K562 (cell line): ENCODE measurements around the gene FRMD3. TPM values are rescaled to one million over a fixed set of nuclear protein-coding genes. Genes with fewer than 3 reads are reported as not detected.

Experiments used
- ATAC-seq: fragments of 200-7000 bp; cut with Tn5 transposase; 3 replicates; pipeline ENCODE4 v1.9.1; 2020; ENCODE audit warnings: moderate library complexity
- BruUV-seq: library from RNA; stranded (reverse); fragments of 400-500 nt; replicated peaks from 2 replicates; lab custom pipeline; 2021; lab: Mats Ljungman, UMichigan
- CTCF ChIA-PET: fragments of 300-600 bp; formaldehyde crosslinking; extraction: SDS; loops from one replicate; lab custom pipeline; 2021; ENCODE audit warnings: low intra/inter-chr PET ratio; lab: Yijun Ruan, JAX
- POLR2A ChIA-PET: fragments of 300-600, 350-650 bp; sonication (Branson Sonifier 250); formaldehyde crosslinking; extraction: SDS; loops from one replicate; lab custom pipeline; 2021; ENCODE audit warnings: antibody characterized with exemption, inconsistent platforms; lab: Yijun Ruan, JAX
- DNase-seq, 4 experiments: peaks; one replicate each; pipeline versions ENCODE4 v3.0.0 to v3.0.0-alpha.2; 2011 to 2018; ENCODE audit warnings: low spot score in 3 of 4, mixed read lengths in 3 of 4; ENCODE audit errors: extremely low read depth in 1 of 4
- FAIRE-seq: peaks from 2 replicates; lab custom pipeline; 2011; peaks lifted over from hg19 to GRCh38; lab: Jason Lieb, UNC
- H2AFZ ChIP-seq: 2 replicates; pipeline ENCODE4 v1.6.0; 2011; ENCODE audit warnings: low read depth, low read length, control low read depth, inconsistent platforms
- H3K27ac ChIP-seq: fragments of 200-600 bp; 3 replicates; pipeline ENCODE4 v1.8.0; 2011; ENCODE audit warnings: low read depth, mild to moderate bottlenecking, control low read depth, inconsistent platforms, low read length, moderate library complexity, mixed read lengths; ENCODE audit errors: extremely low read depth
- H3K27me3 ChIP-seq, 2 experiments: fragments of 300-600 bp in 1 of 2; 2 replicates in 1 of 2; 3 replicates in 1 of 2; pipeline versions ENCODE4 v1.6.0 to v1.8.0; 2011; ENCODE audit warnings: inconsistent platforms in 2 of 2, low read length in 2 of 2, mild to moderate bottlenecking in 1 of 2, mixed read lengths in 1 of 2, moderate library complexity in 1 of 2; ENCODE audit not compliant: control insufficient read depth in 2 of 2, insufficient read depth in 2 of 2
- H3K36me3 ChIP-seq: fragments of 300-600 bp; 3 replicates; pipeline ENCODE4 v1.8.0; 2011; ENCODE audit warnings: mild to moderate bottlenecking, low read length, inconsistent platforms; ENCODE audit not compliant: control insufficient read depth, insufficient read depth
- H3K4me1 ChIP-seq, 2 experiments: fragments of 200-600 bp in 1 of 2; replicated peaks in 1 of 2; 2 replicates in 1 of 2; 3 replicates in 1 of 2; pipeline versions ENCODE4 v1.5.1 to v1.8.0; 2011; ENCODE audit warnings: inconsistent platforms in 2 of 2, low read length in 2 of 2, mild to moderate bottlenecking in 1 of 2, mixed read lengths in 1 of 2, moderate library complexity in 1 of 2; ENCODE audit not compliant: control insufficient read depth in 2 of 2, insufficient read depth in 2 of 2
- H3K4me2 ChIP-seq: 2 replicates; pipeline ENCODE4 v1.6.1; 2011; ENCODE audit warnings: low read length, control low read depth, inconsistent platforms, mixed read lengths; ENCODE audit not compliant: insufficient read depth
- H3K4me3 ChIP-seq: fragments of 200-600 bp; sonication (generic), shearing (Covaris generic); 2 replicates; pipeline ENCODE4 v1.5.1; 2016; ENCODE audit warnings: control low read depth, inconsistent platforms
- H3K79me2 ChIP-seq: fragments of 200-600 bp; 3 replicates; pipeline ENCODE4 v1.8.0; 2011; ENCODE audit warnings: low read length, inconsistent platforms; ENCODE audit not compliant: control insufficient read depth, insufficient read depth
- H3K9ac ChIP-seq, 2 experiments: 2 replicates each; pipeline versions ENCODE4 v1.6.0 to v1.6.1; 2011; ENCODE audit warnings: low read depth in 2 of 2, low read length in 2 of 2, control low read depth in 1 of 2, inconsistent platforms in 1 of 2, mild to moderate bottlenecking in 1 of 2, mixed read lengths in 1 of 2; ENCODE audit not compliant: insufficient read depth in 1 of 2
- H3K9me1 ChIP-seq: one replicate; pipeline ENCODE4 v1.6.0; 2011; ENCODE audit warnings: inconsistent platforms, mild to moderate bottlenecking, low read length, moderate library complexity; ENCODE audit not compliant: control insufficient read depth, insufficient read depth
- H3K9me3 ChIP-seq: replicated peaks from 2 replicates; pipeline ENCODE4 v1.5.1; 2011; ENCODE audit warnings: low read depth, low read length, inconsistent platforms; ENCODE audit not compliant: control insufficient read depth, insufficient read depth
- H4K20me1 ChIP-seq: replicated peaks from 2 replicates; pipeline ENCODE4 v1.6.1; 2011; ENCODE audit warnings: low read length, inconsistent platforms, mixed read lengths; ENCODE audit not compliant: control insufficient read depth, insufficient read depth
- BCOR ChIP-seq: fragments of 450-650 bp; IDR thresholded peaks from 2 replicates; pipeline ENCODE4 v1.6.1; 2016
- CSDE1 ChIP-seq, 2 experiments: fragments of 450-650 bp; IDR thresholded peaks; 2 replicates each; pipeline ENCODE4 v1.6.1; 2016; ENCODE audit warnings: mild to moderate bottlenecking in 1 of 2
- DEAF1 ChIP-seq: fragments of 450-650 bp; formaldehyde crosslinking; IDR thresholded peaks from 2 replicates; pipeline ENCODE4 v1.4.0; 2020; ENCODE audit warnings: mild to moderate bottlenecking, moderate library complexity
- ETV1 ChIP-seq: fragments of 450-650 bp; conservative IDR thresholded peaks from 2 replicates; pipeline ENCODE4 v1.6.1; 2016; ENCODE audit warnings: missing genetic modification characterization, control low read depth, low read depth, missing compliant biosample characterization
- GATA2 ChIP-seq: sonication (generic); formaldehyde crosslinking; IDR thresholded peaks from 2 replicates; pipeline ENCODE4 v1.4.0; 2020; ENCODE audit warnings: mild to moderate bottlenecking, missing genetic modification reagents
- NR1H2 ChIP-seq: sonication (generic); formaldehyde crosslinking; IDR thresholded peaks from 2 replicates; pipeline ENCODE4 v1.4.0; 2020; ENCODE audit warnings: mild to moderate bottlenecking, missing genetic modification reagents
- RBM22 ChIP-seq: fragments of 200-400 bp; formaldehyde crosslinking; IDR thresholded peaks from 2 replicates; pipeline ENCODE4 v1.6.1; 2018; ENCODE audit warnings: low read length, low read depth; ENCODE audit not compliant: poor library complexity, severe bottlenecking
- SNRNP70 ChIP-seq: fragments of 200-400 bp; formaldehyde crosslinking; optimal IDR thresholded peaks from 2 replicates; pipeline ENCODE3; 2017; ENCODE audit warnings: low read depth, low read length
- ZNF143 ChIP-seq: sonication (generic); formaldehyde crosslinking; IDR thresholded peaks from 2 replicates; pipeline ENCODE4 v1.9.0; 2022; ENCODE audit warnings: mild to moderate bottlenecking, missing genetic modification reagents
- in situ Hi-C: fragments of 300-500 bp; cut with MboI; formaldehyde crosslinking; loops from 4 replicates; pipeline ENCODE4 v1.15.0; 2018; ENCODE audit warnings: inconsistent platforms, mixed read lengths
- intact Hi-C: fragments of 100-400 bp; cut with micrococcal nuclease; formaldehyde crosslinking; loops from 2 replicates; pipeline ENCODE4 v1.14.2; 2022
- polyA plus RNA-seq, 8 experiments: library from polyadenylated mRNA; depleted of rRNA in 4 of 8; stranded (reverse) in 5 of 8; unstranded in 3 of 8; fragments of >200 nt; fragmentation: Nextera tagmentation in 2 of 8; fragmentation: Illumina TruSeq in 1 of 8; extraction: Ambion mirVana in 2 of 8; extraction: Trizol in 1 of 8; gene quantifications; 2 replicates each; pipeline versions ENCODE4 v1.2.1 to v1.2.3, GENCODE V29; 2011 to 2014; ENCODE audit warnings: inconsistent platforms in 1 of 8, missing spikeins in 1 of 8
- total RNA-seq, 7 experiments: library from RNA; depleted of rRNA in 6 of 7; stranded (reverse); fragments of >200 nt in 6 of 7; fragmentation: Illumina TruSeq in 2 of 7; extraction: Trizol in 2 of 7; gene quantifications; 2 replicates each; pipeline versions ENCODE4 v1.2.1 to v1.2.3, GENCODE V29; 2011 to 2021; ENCODE audit warnings: low replicate concordance in 1 of 7

The FRMD3 gene
- total and polyA plus RNA-seq, 9 of the 15 experiments (the other 6 are each of a cell fraction or from before 2014, with no cell fraction given) = 0.09 to 0.51 (median 0.21) TPM

- H3K4me3 ChIP-seq = no peak overlapping the region
- no peak for TF ChIP-seq ETV1 (tag)
- TF ChIP-seq GATA2 = no peak
- no peak for TF ChIP-seq NR1H2
- TF ChIP-seq SNRNP70 = no peak
- TF ChIP-seq BCOR = no peak
- TF ChIP-seq CSDE1 (IDR thresholded peaks at IDR 0.05) = no peak
- no peak for TF ChIP-seq RBM22
- TF ChIP-seq ZNF143 = no peak
- TF ChIP-seq DEAF1 = no peak
- TF ChIP-seq, all 486 proteins: peak for 0
- H3K9me3 ChIP-seq = no peaks in the 10 kb centered on the region
- H3K9ac ChIP-seq = no peak overlapping the region
- FAIRE-seq (no peak), ATAC-seq (no peak), DNase-seq (no peak)
- H3K4me1 ChIP-seq = no peaks in the 10 kb centered on the region
- H3K27ac ChIP-seq = no peak overlapping the region
- no peak overlapping the region for H3K4me2 ChIP-seq
- ChIA-PET POLR2A (no interaction called here), CTCF (no interaction called here)
- no peaks in the 10 kb centered on the region for H3K27me3 ChIP-seq
- H2AFZ ChIP-seq = no peak overlapping the region
- BruUV-seq = no TSS peak
- H3K9me1 ChIP-seq = no peaks in the 10 kb centered on the region
- intact Hi-C loops (no loop called here), in situ Hi-C loops (no loop called here)
- H3K79me2 ChIP-seq = no peaks in the 10 kb centered on the region
- no peaks in the 10 kb centered on the region for H3K36me3 ChIP-seq
- no peaks in the 10 kb centered on the region for H4K20me1 ChIP-seq
Observed at GRCh38 chr9:83557771-83558170, 19.6 kb upstream of the FRMD3 start.
